Measurements from ENCODE around the gene ATG2B.
"Not testable (repeated sequence)": the region's sequence is repeated elsewhere in the genome, so short reads cannot be mapped to it uniquely, and the experiment has no call there.

ATG2B gene

DNA sequence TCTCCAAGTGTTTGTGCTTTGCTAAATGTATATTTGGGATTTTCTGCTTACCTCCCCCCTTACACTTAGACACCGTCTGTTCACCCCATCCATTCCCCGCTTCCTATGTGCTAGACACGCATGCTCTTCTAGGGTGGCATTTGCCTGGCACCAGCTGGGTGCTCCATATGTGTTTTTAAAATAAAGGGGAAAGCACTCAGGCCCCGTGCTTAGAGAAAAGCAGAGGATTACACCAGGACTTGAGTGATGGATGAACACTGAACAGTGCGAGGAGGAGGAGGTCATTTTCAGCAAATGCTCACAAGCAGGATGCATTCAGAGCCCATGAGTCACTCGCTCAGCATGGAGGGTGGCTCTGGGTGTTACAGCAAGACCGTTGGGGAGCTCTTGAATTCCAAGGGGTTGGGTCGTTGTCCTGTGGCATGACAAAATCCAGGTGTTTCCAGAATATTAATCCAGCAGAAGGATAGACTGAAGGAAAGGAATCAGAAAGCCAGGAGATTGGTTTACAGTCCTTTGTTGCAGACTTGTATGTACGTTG is 110.1 kb downstream of the ATG2B start:
- Histone ChIP-seq H3K27ac (ENCODE audit: low read length) (no peak overlapping the region), H3K4me1 (ENCODE audit: control insufficient read depth, insufficient read depth, low read length) (peaks cover 27% of the 10 kb centered on the region), H3K9ac (ENCODE audit: low read length in 2 of 2) (no peak overlapping the region)

DNA sequence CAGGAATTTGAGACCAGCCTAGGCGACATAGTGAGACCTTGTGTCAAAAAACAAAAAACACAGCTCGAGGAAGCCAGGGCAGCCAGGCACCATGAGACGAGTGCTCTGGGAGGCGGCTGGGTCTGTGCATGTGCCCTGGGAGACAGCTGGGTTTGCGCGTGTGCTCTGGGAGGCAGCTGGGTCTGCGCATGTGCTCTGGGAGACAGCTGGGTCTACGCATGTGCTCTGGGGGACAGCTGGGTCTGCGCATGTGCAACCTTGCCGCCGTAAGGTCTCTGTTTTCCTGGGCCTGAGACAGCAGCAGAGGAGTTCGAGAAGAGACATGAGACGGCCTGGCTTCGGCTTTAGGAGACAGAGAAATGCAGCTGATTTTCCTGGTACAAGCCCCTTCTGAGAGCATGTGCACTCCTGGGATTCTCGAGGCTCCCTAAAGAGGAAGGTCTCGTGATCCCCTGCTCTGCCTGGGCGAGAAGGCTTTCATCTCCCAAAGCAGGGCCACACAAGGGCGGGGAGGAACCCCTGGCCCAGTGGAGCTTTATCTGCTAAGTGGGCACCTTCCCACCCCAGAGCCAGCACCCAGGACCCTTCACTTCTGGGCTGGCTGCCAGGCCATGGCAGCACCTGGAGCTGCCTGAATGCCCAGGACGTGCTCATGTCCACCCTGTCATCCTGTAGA is 110.7 kb downstream of the ATG2B start:
- Histone ChIP-seq H3K4me3 (ENCODE audit: low read length in 2 of 2) (no peak overlapping the region), H3K4me1 (ENCODE audit: control insufficient read depth, insufficient read depth, low read length) (peaks cover 27% of the 10 kb centered on the region), H3K36me3 (ENCODE audit: control insufficient read depth in 2 of 2, insufficient read depth in 2 of 2, low read length in 2 of 2) (no peaks in the 10 kb centered on the region), H3K27ac (ENCODE audit: low read length) (no peak overlapping the region), H3K9me3 (ENCODE audit: control insufficient read depth in 2 of 2, low read length in 2 of 2) (no peaks in the 10 kb centered on the region), H3K27me3 (ENCODE audit: control insufficient read depth in 1 of 2, insufficient read depth in 2 of 2, low read length in 2 of 2) (no peaks in the 10 kb centered on the region), H3K9ac (ENCODE audit: low read length in 2 of 2) (no peak overlapping the region)

More for the DNA sequence above, 110.1 kb downstream of the ATG2B start:
- H3K9me3 ChIP-seq (ENCODE audit: control insufficient read depth in 2 of 2, low read length in 2 of 2): no peaks in the 10 kb centered on the region
- H3K27me3 ChIP-seq (ENCODE audit: control insufficient read depth in 1 of 2, insufficient read depth in 2 of 2, low read length in 2 of 2): no peaks in the 10 kb centered on the region
- H3K4me3 ChIP-seq (ENCODE audit: low read length in 2 of 2): no peak overlapping the region
- H3K36me3 ChIP-seq (ENCODE audit: control insufficient read depth in 2 of 2, insufficient read depth in 2 of 2, low read length in 2 of 2): no peaks in the 10 kb centered on the region

DNA sequence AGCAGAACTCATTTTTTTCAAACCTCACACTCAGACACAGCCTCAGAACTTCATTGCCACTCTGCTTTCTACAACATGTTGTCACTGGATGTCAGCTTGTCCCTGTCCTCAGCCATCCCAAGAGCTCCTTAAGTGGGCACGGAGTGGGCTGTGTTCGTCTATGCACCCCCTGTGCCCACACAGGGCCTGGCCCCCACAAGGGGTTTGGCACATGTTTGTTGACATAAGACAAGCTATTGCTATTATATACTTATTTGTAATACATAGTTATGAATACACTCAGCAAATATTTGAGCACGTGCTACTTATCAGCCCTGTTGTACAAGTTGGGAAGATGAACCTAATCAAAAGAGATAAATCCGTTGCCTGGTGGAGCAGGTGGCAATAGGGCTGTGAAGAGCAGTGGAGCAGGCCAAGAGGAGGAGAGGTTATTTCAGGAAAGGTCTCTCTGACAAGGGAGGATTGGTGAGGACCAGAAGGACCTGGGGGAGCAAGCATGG is 111.4 kb downstream of the ATG2B start:
- no peak overlapping the region for H3K27ac ChIP-seq (ENCODE audit: low read length)
- H3K4me3 ChIP-seq (ENCODE audit: low read length in 2 of 2): no peak overlapping the region
- peaks cover 27% of the 10 kb centered on the region for H3K4me1 ChIP-seq (ENCODE audit: control insufficient read depth, insufficient read depth, low read length)
- no peak overlapping the region for H3K9ac ChIP-seq (ENCODE audit: low read length in 2 of 2)
- H3K36me3 ChIP-seq (ENCODE audit: control insufficient read depth in 2 of 2, insufficient read depth in 2 of 2, low read length in 2 of 2): no peaks in the 10 kb centered on the region
- no peaks in the 10 kb centered on the region for H3K9me3 ChIP-seq (ENCODE audit: control insufficient read depth in 2 of 2, low read length in 2 of 2)
- H3K27me3 ChIP-seq (ENCODE audit: control insufficient read depth in 1 of 2, insufficient read depth in 2 of 2, low read length in 2 of 2): no peaks in the 10 kb centered on the region

DNA sequence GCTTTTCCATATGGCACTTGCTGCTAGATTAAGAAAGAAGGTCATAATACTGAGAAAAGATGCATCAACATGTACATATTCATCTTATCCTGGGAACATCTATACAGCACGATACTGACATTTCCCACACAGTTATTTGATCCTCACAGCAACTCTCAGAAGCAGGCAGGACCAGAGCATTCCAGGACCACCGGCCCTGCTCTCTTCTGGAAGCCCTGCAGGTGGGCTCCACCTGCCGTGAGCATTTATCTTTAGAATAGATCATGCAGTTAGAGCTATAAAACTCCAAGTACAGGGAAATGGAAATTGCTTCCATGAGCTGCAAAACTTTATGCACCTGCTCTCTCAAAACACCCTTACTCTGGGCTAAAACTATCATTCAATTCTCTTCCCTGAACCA is 112.7 kb downstream of the ATG2B start:
- Histone ChIP-seq H3K27me3 (ENCODE audit: control insufficient read depth in 1 of 2, insufficient read depth in 2 of 2, low read length in 2 of 2) (no peaks in the 10 kb centered on the region), H3K4me3 (ENCODE audit: low read length in 2 of 2) (no peak overlapping the region), H3K4me1 (ENCODE audit: control insufficient read depth, insufficient read depth, low read length) (peaks cover 20% of the 10 kb centered on the region), H3K9me3 (ENCODE audit: control insufficient read depth in 2 of 2, low read length in 2 of 2) (no peaks in the 10 kb centered on the region), H3K36me3 (ENCODE audit: control insufficient read depth in 2 of 2, insufficient read depth in 2 of 2, low read length in 2 of 2) (no peaks in the 10 kb centered on the region), H3K27ac (ENCODE audit: low read length) (no peak overlapping the region), H3K9ac (ENCODE audit: low read length in 2 of 2) (no peak overlapping the region)

DNA sequence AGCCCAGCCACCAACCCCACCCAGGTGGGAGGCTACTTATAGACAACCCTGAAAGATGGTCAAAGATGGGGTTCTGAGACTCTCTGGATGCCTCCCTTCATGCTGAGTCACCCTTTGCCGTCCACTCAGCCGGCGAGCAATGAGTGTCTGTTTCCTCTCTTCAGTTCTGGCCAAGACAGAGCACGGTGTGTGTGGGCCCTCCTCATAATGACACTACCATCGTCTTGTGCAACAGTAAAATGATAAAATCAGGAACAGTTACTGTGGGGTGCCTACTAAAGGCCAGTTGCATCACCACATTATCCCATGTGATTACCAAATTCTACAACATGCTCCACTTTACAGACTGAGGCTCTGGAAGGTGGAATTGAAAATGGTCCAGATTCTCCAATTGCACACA is 114.1 kb downstream of the ATG2B start:
- Histone ChIP-seq H3K27ac (ENCODE audit: low read length) (no peak overlapping the region), H3K9ac (ENCODE audit: low read length in 2 of 2) (no peak overlapping the region), H3K36me3 (ENCODE audit: control insufficient read depth in 2 of 2, insufficient read depth in 2 of 2, low read length in 2 of 2) (no peaks in the 10 kb centered on the region), H3K4me3 (ENCODE audit: low read length in 2 of 2) (no peak overlapping the region), H3K9me3 (ENCODE audit: control insufficient read depth in 2 of 2, low read length in 2 of 2) (no peaks in the 10 kb centered on the region), H3K27me3 (ENCODE audit: control insufficient read depth in 1 of 2, insufficient read depth in 2 of 2, low read length in 2 of 2) (no peaks in the 10 kb centered on the region), H3K4me1 (ENCODE audit: control insufficient read depth, insufficient read depth, low read length) (peaks cover 11% of the 10 kb centered on the region)

DNA sequence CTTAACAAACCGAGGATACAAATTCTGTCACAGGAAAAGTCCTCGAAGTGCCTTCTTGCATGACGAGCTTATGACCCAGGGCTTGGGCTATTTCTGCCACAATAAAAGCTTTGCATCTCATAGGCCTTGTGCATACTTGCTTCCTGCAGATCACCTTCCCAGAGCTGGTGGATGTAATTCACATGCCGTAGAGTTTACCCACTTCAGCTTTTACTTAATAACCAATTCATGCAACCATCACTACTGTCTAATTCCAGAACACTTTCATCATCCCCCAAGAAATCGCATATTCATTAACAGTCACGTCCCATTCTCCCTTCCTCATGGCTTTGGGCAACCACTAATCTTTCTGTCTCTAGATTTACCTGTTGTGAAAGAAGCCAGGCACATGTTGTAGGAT is 116.1 kb downstream of the ATG2B start:
- no peak overlapping the region for H3K4me3 ChIP-seq (ENCODE audit: low read length in 2 of 2)
- H3K4me1 ChIP-seq (ENCODE audit: control insufficient read depth, insufficient read depth, low read length): peaks cover 2% of the 10 kb centered on the region
- no peaks in the 10 kb centered on the region for H3K36me3 ChIP-seq (ENCODE audit: control insufficient read depth in 2 of 2, insufficient read depth in 2 of 2, low read length in 2 of 2)
- no peak overlapping the region for H3K27ac ChIP-seq (ENCODE audit: low read length)
- H3K27me3 ChIP-seq (ENCODE audit: control insufficient read depth in 1 of 2, insufficient read depth in 2 of 2, low read length in 2 of 2): no peaks in the 10 kb centered on the region
- no peak overlapping the region for H3K9ac ChIP-seq (ENCODE audit: low read length in 2 of 2)
- no peaks in the 10 kb centered on the region for H3K9me3 ChIP-seq (ENCODE audit: control insufficient read depth in 2 of 2, low read length in 2 of 2)

DNA sequence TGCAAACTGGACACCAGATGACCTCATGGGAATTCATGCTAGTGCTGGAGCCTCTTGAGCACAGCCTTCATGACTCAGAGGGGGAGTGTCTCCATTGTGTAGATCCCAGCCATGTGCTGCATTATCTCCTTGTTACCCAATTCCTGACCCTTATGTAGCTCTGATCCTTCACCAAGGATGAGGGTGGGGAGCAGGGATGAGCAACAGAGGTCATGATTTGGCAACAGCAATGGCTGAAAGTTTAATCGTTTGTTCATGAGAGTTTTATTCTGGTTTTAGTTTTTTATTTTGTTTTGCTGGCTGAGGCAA is 116.6 kb downstream of the ATG2B start:
- Histone ChIP-seq H3K9ac (ENCODE audit: low read length in 2 of 2) (no peak overlapping the region), H3K9me3 (ENCODE audit: control insufficient read depth in 2 of 2, low read length in 2 of 2) (no peaks in the 10 kb centered on the region), H3K4me3 (ENCODE audit: low read length in 2 of 2) (no peak overlapping the region), H3K4me1 (ENCODE audit: control insufficient read depth, insufficient read depth, low read length) (peaks cover 2% of the 10 kb centered on the region), H3K27me3 (ENCODE audit: control insufficient read depth in 1 of 2, insufficient read depth in 2 of 2, low read length in 2 of 2) (no peaks in the 10 kb centered on the region), H3K27ac (ENCODE audit: low read length) (no peak overlapping the region), H3K36me3 (ENCODE audit: control insufficient read depth in 2 of 2, insufficient read depth in 2 of 2, low read length in 2 of 2) (no peaks in the 10 kb centered on the region)

DNA sequence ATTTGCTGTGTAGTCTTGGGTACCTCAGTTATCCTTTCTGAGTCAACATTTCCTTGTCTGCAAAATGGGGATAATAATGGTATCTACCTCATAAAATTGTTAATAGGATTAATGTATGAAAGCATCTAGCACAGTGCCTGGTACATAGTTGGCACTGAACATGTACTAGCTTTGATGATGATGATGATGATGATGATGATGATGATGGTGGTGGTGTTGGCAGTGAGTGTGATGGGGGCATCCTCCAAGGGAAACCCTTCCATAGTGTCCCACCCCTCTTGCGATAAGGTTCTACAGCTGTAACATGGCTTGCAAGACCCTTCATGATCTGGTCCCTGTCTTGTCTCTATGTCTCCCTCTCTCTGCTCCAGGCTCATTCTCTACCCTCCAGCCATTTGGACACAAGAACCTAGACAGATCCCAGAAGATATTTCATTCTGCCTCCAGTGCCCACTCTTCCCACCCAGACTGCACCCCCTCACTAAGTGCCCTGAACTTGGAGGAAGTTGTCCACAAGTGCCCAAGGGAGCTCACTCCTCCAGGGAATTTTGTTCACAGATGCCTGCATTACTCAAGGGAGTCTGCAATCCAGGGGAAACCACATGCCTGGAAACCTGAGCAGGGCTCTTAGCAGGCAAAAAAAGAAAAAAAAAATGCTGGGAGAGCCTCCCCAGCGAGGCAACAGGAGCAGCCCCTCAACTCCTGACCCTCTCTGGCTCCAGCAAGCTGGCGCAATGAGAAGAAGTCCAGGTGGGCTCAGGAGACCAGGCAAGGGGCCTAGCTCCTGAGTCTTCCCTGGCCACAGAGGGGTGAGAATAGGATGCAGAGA is 117.2 kb downstream of the ATG2B start:
- Histone ChIP-seq H3K4me1 (ENCODE audit: control insufficient read depth, insufficient read depth, low read length) (peaks cover 2% of the 10 kb centered on the region), H3K9me3 (ENCODE audit: control insufficient read depth in 2 of 2, low read length in 2 of 2) (no peaks in the 10 kb centered on the region), H3K4me3 (ENCODE audit: low read length in 2 of 2) (no peak overlapping the region), H3K27me3 (ENCODE audit: control insufficient read depth in 1 of 2, insufficient read depth in 2 of 2, low read length in 2 of 2) (no peaks in the 10 kb centered on the region), H3K27ac (ENCODE audit: low read length) (no peak overlapping the region), H3K9ac (ENCODE audit: low read length in 2 of 2) (no peak overlapping the region), H3K36me3 (ENCODE audit: control insufficient read depth in 2 of 2, insufficient read depth in 2 of 2, low read length in 2 of 2) (no peaks in the 10 kb centered on the region)

DNA sequence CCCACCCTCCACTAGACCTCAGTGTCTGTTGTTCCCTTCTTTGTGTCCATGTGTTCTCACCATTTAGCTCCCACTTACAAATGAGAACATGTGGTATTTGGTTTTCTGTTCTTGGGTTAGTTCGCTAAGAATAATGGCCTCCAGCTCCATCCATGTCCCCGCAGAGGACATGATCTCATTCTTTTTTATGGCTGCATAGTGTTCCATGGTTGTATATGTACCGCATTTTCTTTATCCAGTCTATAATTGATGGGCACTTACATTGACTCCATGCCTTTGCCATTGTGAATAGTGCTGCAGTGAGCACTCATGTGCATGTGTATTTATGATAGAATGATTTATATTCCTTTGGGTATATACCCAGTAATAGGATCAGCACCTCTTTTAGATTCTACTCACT is 118.1 kb downstream of the ATG2B start:
- H3K9me3 ChIP-seq (ENCODE audit: control insufficient read depth in 2 of 2, low read length in 2 of 2); H3K4me3 ChIP-seq (ENCODE audit: low read length in 2 of 2); H3K27me3 ChIP-seq (ENCODE audit: control insufficient read depth in 1 of 2, insufficient read depth in 2 of 2, low read length in 2 of 2); H3K27ac ChIP-seq (ENCODE audit: low read length); H3K4me1 ChIP-seq (ENCODE audit: control insufficient read depth, insufficient read depth, low read length); H3K36me3 ChIP-seq (ENCODE audit: control insufficient read depth in 2 of 2, insufficient read depth in 2 of 2, low read length in 2 of 2); H3K9ac ChIP-seq (ENCODE audit: low read length in 2 of 2): not testable (repeated sequence)

DNA sequence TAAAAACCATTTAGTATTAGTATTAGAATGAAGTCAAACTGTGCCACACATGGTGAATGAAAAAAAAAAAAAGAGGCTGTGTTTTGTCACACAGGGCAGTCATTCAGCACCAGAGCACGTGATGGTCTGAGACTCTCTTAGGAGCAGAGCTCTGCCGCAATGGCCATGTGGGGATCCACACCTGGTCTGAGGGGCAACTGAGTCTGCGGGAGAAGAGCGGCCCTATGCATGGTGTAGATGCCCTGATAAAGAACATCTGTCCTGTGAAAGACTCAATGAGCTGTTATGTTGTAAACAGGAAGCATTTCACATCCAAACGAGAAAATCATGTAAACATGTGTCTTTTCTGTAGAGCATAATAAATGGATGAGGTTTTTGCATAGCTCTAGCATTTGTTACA is 119.4 kb downstream of the ATG2B start:
- no peak overlapping the region for H3K9ac ChIP-seq (ENCODE audit: low read length in 2 of 2)
- no peaks in the 10 kb centered on the region for H3K9me3 ChIP-seq (ENCODE audit: control insufficient read depth in 2 of 2, low read length in 2 of 2)
- peaks cover 2% of the 10 kb centered on the region for H3K4me1 ChIP-seq (ENCODE audit: control insufficient read depth, insufficient read depth, low read length)
- H3K27me3 ChIP-seq (ENCODE audit: control insufficient read depth in 1 of 2, insufficient read depth in 2 of 2, low read length in 2 of 2): no peaks in the 10 kb centered on the region
- no peak overlapping the region for H3K4me3 ChIP-seq (ENCODE audit: low read length in 2 of 2)
- H3K36me3 ChIP-seq (ENCODE audit: control insufficient read depth in 2 of 2, insufficient read depth in 2 of 2, low read length in 2 of 2): no peaks in the 10 kb centered on the region
- no peak overlapping the region for H3K27ac ChIP-seq (ENCODE audit: low read length)

DNA sequence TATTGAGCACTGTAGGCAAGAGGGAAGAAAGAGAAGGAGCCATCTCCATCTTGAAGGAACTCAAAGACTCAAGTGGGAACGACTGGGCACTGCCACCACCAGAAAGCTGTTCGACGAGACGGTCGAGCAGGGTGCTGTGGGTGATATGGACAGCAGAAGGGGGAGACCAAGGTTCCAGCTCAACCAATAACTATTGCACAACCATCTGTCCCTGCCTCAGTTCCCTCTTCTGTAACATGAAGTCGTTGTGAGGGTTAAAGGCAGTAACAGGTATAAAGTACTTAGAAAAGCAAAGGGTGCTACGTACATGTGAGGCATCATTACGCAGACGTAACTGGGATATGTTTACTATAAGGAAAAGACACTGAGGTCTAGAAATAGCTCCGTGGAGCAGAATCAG is 121.0 kb downstream of the ATG2B start:
- Histone ChIP-seq H3K4me3 (ENCODE audit: low read length in 2 of 2) (no peak overlapping the region), H3K9ac (ENCODE audit: low read length in 2 of 2) (no peak overlapping the region), H3K36me3 (ENCODE audit: control insufficient read depth in 2 of 2, insufficient read depth in 2 of 2, low read length in 2 of 2) (no peaks in the 10 kb centered on the region), H3K4me1 (ENCODE audit: control insufficient read depth, insufficient read depth, low read length) (no peaks in the 10 kb centered on the region), H3K27me3 (ENCODE audit: control insufficient read depth in 1 of 2, insufficient read depth in 2 of 2, low read length in 2 of 2) (no peaks in the 10 kb centered on the region), H3K27ac (ENCODE audit: low read length) (no peak overlapping the region), H3K9me3 (ENCODE audit: control insufficient read depth in 2 of 2, low read length in 2 of 2) (no peaks in the 10 kb centered on the region)

All from stomach smooth muscle (tissue), 2 donors.